GM12874 (cell line): Measurements from ENCODE around the gene POU3F3.

Source experiments
- CTCF ChIP-seq: IDR thresholded peaks from 2 replicates; pipeline ENCODE4 v1.5.1; 2011; ENCODE audit warnings: low read depth, mild to moderate bottlenecking, control low read depth, low read length, moderate library complexity; ENCODE audit not compliant: insufficient read depth

Gene POU3F3

GRCh38 chr2:104863468-104864279 lies 9.8 kb downstream of the POU3F3 start:
- no peak for TF ChIP-seq CTCF

GRCh38 chr2:104864280-104865095 lies 10.6 kb downstream of the POU3F3 start:
- TF ChIP-seq CTCF, result no peak

- TF ChIP-seq CTCF, result no peak
Observed at GRCh38 chr2:104865096-104865470, 11.2 kb downstream of the POU3F3 start.

- no peak for TF ChIP-seq CTCF
Observed at GRCh38 chr2:104866122-104866864, 12.4 kb downstream of the POU3F3 start.

GRCh38 chr2:104866883-104867812 lies 13.2 kb downstream of the POU3F3 start:
- TF ChIP-seq CTCF, result no peak

GRCh38 chr2:104867813-104868504 lies 14.0 kb downstream of the POU3F3 start:
- no peak for TF ChIP-seq CTCF
